ENCODE data around the gene AP3S2.
"Not testable (repeated sequence)": the region's sequence is repeated elsewhere in the genome, so short reads cannot be mapped to it uniquely, and the experiment has no call there.

The AP3S2 gene

DNA sequence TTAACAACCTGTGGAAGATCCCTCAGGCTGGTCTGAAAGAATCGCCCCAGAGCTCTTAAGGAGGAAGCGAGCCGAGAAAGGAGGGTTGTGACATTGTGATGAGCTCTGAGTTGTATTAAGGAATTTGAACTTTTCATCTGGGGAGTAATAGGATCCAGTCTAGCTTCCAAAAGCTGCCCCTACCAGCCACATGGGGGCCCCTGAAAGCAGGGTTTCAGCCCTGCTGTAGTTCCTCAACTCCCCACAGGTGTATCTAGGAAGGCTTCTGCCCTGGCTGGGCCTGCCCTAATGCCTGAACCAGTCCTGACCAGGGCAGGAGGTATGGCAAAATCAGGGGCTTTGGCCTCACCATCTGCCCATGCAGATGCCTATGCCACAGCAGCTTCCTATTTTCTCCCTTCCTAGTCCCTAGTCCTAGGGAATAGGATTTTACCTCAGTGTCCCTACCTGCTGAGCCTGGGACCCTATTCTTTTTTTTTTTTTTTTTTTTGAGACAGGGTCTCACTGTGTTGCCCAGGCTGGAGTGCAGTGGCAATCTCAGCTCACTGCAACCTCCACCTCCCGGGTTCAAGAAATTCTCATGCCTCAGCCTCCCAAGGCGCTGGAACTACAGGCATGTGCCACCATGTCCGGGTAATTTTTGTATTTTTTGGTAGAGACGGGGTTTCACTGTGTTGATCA is 5.0 kb upstream of the AP3S2 start:
- H3K4me3 ChIP-seq (ENCODE audit: low read depth, low read length), result no peak overlapping the region
- DNase-seq (ENCODE audit: low read depth), result peak; percentile 26
- TF ChIP-seq CTCF (IDR thresholded peaks at IDR 0.05; ENCODE audit: low read depth, low read length, missing control alignments), result peak; percentile 73
- in situ Hi-C loops (cut with HindIII; ENCODE audit: low sequenced_read_pairs), result no loop called here

DNA sequence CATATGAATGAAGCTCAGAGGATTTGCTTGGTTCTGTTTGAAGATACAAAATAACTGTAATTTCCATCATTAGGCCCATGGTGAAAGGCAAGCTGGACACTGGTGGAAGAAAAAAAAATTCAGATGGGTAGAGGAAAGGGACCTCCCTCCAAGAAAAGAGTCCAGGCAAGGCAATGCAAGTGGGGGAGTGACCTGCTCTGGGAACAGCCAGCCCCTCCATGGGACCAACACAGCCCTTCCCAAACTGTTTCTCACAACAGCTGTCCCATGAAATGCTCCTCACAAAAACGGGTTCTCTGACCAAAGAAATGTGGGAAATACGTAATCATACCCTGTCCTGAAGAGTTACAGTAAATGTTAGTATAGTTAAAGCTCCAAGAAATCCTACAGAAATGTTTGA is 4.4 kb upstream of the AP3S2 start:
- in situ Hi-C loops (cut with HindIII; ENCODE audit: low sequenced_read_pairs), result no loop called here
- no peak overlapping the region for H3K4me3 ChIP-seq (ENCODE audit: low read depth, low read length)
- TF ChIP-seq CTCF (IDR thresholded peaks at IDR 0.05; ENCODE audit: low read depth, low read length, missing control alignments), result no peak
- no peak for DNase-seq (ENCODE audit: low read depth)

DNA sequence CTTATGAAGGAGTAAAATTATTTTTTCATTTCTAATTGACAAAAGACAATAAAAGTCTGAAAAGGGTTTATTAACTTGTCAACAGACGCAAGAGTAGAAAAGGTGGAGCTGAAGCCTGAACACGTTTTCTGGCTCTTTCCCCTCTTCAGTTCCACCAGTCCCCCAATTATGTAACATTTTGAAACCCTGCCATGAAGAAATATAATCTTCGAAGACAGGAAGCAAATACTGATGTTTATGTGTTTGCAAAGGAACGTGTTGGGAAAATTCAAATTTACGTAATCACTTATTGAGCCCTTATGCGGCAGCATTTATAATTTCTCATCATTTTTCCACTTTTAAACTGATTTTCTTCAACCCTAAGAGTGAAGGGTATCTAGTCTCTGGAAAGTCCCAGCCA is 767 bp downstream of the AP3S2 start:
- no peak for DNase-seq (ENCODE audit: low read depth)
- H3K4me3 ChIP-seq (ENCODE audit: low read depth, low read length), result peak overlapping the region; percentile 97
- in situ Hi-C loops (cut with HindIII; ENCODE audit: low sequenced_read_pairs), result no loop called here
- TF ChIP-seq CTCF (IDR thresholded peaks at IDR 0.05; ENCODE audit: low read depth, low read length, missing control alignments), result no peak

DNA sequence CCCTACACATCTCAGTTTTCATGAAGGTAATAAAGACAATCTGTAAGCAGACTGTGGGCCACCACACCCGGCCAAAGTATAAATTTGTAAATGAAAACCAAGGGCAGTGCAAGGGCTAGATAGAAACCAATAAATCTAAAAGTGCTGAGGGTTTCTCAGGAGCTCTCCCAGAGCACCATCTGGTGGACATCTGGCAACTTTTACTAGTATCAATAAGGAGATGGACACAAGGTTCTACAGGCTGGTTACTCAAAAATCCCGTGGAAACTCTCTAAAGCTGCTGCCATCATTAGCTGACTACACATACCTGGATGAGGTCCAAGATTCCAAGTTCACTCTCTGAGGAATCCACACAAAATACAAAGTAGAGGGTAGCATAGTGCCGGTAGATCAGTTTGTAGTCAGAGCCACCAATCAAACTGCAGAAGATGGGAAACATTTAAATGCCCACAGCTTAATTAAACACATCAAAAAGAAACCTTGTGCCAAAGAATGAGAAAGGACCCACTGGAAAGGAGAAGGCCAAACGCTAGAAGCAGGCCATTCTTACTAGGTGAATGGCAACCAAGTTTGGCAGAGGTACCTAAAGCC is 5.5 kb downstream of the AP3S2 start:
- peak; percentile 65 for TF ChIP-seq CTCF (IDR thresholded peaks at IDR 0.05; ENCODE audit: low read depth, low read length, missing control alignments)
- in situ Hi-C loops (cut with HindIII; ENCODE audit: low sequenced_read_pairs), result no loop called here
- DNase-seq (ENCODE audit: low read depth), result peak; percentile 59
- no peak overlapping the region for H3K4me3 ChIP-seq (ENCODE audit: low read depth, low read length)

- no peak for TF ChIP-seq CTCF (IDR thresholded peaks at IDR 0.05; ENCODE audit: low read depth, low read length, missing control alignments)
- no peak for DNase-seq (ENCODE audit: low read depth)
- in situ Hi-C loops (cut with HindIII; ENCODE audit: low sequenced_read_pairs), result no loop called here
- no peak overlapping the region for H3K4me3 ChIP-seq (ENCODE audit: low read depth, low read length)
Observed at GRCh38 chr15:89885611-89886010, 8.2 kb downstream of the AP3S2 start.

- H3K4me3 ChIP-seq (ENCODE audit: low read depth, low read length); in situ Hi-C loops (cut with HindIII; ENCODE audit: low sequenced_read_pairs); DNase-seq (ENCODE audit: low read depth): not testable (repeated sequence)
Observed at GRCh38 chr15:89885179-89885578, 8.6 kb downstream of the AP3S2 start.

GRCh38 chr15:89883518-89883917 is 10.3 kb downstream of the AP3S2 start:
- in situ Hi-C loops (cut with HindIII; ENCODE audit: low sequenced_read_pairs), result no loop called here
- DNase-seq (ENCODE audit: low read depth), result no peak
- H3K4me3 ChIP-seq (ENCODE audit: low read depth, low read length), result no peak overlapping the region
- TF ChIP-seq CTCF (IDR thresholded peaks at IDR 0.05; ENCODE audit: low read depth, low read length, missing control alignments), result no peak

Data from astrocyte of the cerebellum (primary cell).